OCI-LY3 (cell line): ENCODE results near the gene CLEC2L.

Experiments used
- EZH2phosphoT487 ChIP-seq: fragments of 200-600 bp; shearing (Covaris generic); IDR thresholded peaks from 2 replicates; pipeline ENCODE4 v1.6.1; 2018; ENCODE audit warnings: antibody characterized with exemption, mixed run types, low read depth
- TF ChIP-seq, protein P1 (sequence below): fragments of 200-600, 300-600 bp; sonication (generic); IDR thresholded peaks from 2 replicates; pipeline ENCODE4 v1.5.1; 2014; ENCODE audit warnings: antibody characterized with exemption, low read length, low read depth

- TF ChIP-seq, protein P1, sequence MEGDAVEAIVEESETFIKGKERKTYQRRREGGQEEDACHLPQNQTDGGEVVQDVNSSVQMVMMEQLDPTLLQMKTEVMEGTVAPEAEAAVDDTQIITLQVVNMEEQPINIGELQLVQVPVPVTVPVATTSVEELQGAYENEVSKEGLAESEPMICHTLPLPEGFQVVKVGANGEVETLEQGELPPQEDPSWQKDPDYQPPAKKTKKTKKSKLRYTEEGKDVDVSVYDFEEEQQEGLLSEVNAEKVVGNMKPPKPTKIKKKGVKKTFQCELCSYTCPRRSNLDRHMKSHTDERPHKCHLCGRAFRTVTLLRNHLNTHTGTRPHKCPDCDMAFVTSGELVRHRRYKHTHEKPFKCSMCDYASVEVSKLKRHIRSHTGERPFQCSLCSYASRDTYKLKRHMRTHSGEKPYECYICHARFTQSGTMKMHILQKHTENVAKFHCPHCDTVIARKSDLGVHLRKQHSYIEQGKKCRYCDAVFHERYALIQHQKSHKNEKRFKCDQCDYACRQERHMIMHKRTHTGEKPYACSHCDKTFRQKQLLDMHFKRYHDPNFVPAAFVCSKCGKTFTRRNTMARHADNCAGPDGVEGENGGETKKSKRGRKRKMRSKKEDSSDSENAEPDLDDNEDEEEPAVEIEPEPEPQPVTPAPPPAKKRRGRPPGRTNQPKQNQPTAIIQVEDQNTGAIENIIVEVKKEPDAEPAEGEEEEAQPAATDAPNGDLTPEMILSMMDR = no peak
- TF ChIP-seq EZH2phosphoT487 = no peak
Observed at GRCh38 chr7:139582671-139583155, 59.2 kb downstream of the CLEC2L start.
